Forelimb muscle (tissue), 1 donor: ENCODE results near the gene PACS1. TPM values are rescaled to one million over a fixed set of nuclear protein-coding genes. Genes with fewer than 3 reads are reported as not detected.
"Not testable (repeated sequence)": the region's sequence is repeated elsewhere in the genome, so short reads cannot be mapped to it uniquely, and the experiment has no call there.

Experiments used
- DNase-seq: peaks from one replicate; pipeline ENCODE4 v3.0.0-alpha.2; 2013; ENCODE audit warnings: low read depth
- polyA plus RNA-seq: library from polyadenylated mRNA; unstranded; fragments of 120-200 nt; gene quantifications from one replicate; pipeline ENCODE4 v1.2.1, GENCODE V29; 2013; ENCODE audit not compliant: insufficient read length

Gene PACS1
- polyA plus RNA-seq, 1 donor, result 28.3 TPM

DNA sequence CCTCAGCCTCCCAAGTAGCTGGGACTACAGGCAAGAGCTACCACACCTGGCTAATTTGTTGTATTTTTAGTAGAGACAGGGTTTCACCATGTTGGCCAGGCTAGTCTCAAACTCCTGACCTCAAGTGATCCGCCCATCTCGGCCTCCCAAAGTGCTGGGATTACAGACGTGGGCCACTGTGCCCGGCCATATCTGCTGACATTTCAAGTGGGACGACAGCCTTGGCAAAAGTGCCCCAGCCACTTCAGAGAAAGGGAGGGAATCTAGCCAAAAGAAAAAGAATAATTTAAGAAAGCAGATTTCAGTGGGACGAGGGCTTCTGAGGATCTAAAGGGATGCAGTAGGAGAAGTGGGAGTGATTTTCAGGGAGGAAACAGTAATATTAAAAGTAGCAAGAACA is 183.0 kb downstream of the PACS1 start:
- not testable (repeated sequence) for DNase-seq

DNA sequence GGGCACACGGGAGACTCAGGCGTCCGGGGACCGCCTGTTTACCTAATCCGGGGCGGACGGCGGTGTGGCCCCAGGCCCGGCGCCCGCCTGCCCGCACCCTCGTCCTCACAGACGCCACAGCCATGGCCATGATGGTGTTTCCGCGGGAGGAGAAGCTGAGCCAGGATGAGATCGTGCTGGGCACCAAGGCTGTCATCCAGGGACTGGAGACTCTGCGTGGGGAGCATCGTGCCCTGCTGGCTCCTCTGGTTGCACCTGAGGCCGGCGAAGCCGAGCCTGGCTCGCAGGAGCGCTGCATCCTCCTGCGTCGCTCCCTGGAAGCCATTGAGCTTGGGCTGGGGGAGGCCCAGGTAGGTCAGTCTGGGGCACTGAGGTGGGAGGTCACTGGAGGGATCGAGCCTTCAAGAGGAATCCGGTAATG is 188.4 kb downstream of the PACS1 start:
- no peak for DNase-seq

DNA sequence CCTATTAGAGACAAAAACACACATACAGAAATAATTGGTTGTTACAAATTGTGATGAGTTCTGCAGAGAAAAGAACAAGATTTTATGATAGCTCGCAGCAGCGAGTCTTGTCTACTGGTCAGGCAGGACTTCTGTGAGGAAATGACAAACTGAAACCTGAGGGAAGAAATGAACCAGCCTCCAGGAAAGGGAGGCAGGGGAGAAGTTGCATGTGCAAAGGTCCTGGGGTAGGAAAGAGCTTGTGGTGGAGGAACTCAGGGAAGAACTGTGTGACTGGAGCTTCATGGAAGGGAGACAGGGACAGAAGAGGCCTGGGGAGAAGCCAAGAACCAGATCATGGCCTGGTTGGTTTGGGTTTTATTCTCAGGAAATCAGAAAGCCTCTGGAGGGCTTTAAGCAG is 189.2 kb downstream of the PACS1 start:
- DNase-seq, result no peak

DNA sequence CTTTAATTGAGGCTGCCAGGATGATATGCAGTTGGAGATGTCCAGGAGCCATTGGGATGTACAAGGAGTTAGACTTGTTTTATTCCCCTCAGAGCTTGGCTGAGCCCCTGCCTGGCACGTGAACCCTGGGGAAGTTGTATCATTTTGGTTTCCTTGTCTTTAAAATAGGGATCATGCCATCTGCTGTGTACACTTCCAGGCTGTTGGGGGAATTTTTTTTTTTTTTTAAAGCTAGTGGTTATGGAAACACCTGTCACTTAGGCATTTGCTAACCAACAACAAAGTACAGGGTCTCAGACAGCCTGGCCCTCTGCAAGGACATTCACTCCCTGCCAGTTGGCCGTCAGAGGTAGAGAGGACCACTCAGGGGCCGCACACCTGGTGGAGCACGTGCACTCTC is 189.9 kb downstream of the PACS1 start:
- DNase-seq, result no peak

DNA sequence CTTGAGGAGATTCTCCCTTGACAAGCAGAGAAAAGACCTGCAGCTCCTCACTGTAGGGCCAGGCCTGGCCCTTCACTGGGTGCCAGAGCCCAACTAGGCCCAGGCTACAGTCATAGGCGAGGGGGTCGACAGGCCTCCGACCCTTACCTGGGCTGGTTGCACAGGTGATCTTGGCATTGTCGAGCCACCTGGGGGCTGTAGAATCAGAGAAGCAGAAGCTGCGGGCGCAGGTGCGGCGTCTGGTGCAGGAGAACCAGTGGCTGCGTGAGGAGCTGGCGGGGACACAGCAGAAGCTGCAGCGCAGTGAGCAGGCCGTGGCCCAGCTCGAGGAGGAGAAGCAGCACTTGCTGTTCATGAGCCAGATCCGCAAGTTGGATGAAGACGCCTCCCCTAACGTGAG is 191.5 kb downstream of the PACS1 start:
- no peak for DNase-seq

DNA sequence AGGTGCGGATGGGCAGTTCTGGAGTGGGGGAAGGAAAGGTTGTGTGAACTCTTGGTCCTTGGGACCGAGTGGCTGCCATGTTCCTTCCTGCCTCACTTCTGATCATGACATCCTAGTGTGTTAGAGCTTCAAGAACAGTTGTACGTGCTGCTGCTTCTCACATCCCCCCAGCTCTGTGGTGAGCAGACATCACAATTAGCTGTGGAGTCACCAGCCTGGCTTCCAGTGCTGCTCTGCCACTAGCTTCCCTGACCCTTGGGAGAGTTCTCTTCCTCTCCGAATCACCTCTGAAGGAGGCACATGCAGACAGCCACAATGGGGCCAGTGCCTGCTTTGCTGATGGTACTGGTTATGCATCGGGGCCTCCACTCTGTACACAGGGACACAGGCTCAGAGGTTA is 192.1 kb downstream of the PACS1 start:
- no peak for DNase-seq

DNA sequence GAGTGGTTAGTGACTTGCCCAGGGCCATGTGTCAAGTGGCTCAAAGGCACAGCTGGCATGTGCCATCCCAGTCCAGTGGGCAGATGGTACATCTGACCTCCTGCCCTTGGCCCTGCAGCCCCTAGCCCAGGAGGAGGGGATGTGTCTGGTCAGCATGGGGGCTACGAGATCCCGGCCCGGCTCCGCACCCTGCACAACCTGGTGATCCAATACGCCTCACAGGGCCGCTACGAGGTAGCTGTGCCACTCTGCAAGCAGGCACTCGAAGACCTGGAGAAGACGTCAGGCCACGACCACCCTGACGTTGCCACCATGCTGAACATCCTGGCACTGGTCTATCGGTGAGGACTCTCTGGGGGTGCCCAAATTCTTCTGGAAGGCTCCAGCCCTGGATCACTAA is 192.6 kb downstream of the PACS1 start:
- DNase-seq, result no peak

DNA sequence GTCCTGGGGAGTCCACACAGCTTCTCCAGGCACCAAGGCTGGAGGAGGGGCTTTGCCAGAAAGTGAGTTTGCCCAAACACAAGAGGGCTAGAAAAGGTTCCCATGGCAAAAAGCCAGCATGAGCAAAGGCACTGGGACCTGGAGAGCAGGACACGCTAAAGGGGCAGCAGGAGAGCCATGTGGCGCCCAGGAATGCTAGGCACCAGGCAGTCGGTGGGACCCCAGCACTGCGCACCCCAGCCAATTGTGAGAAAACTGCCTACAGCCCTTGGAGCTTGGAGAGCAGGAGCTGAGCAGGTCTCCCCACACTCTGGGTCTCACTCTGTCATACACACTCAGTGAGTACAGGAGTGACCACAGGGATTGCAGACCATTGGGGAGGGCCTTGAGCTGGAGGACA is 193.2 kb downstream of the PACS1 start:
- no peak for DNase-seq

DNA sequence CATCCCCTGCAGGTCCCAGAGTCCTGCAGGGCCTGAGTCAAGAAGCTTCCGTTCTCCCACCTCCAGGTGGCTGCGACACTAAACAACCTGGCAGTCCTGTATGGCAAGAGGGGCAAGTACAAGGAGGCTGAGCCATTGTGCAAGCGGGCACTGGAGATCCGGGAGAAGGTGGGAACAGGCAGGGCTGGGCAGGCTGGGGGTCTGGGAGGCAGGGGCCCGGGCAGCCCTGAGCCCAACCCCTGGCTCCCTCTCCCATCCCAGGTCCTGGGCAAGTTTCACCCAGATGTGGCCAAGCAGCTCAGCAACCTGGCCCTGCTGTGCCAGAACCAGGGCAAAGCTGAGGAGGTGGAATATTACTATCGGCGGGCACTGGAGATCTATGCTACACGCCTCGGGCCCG is 193.7 kb downstream of the PACS1 start:
- no peak for DNase-seq

DNA sequence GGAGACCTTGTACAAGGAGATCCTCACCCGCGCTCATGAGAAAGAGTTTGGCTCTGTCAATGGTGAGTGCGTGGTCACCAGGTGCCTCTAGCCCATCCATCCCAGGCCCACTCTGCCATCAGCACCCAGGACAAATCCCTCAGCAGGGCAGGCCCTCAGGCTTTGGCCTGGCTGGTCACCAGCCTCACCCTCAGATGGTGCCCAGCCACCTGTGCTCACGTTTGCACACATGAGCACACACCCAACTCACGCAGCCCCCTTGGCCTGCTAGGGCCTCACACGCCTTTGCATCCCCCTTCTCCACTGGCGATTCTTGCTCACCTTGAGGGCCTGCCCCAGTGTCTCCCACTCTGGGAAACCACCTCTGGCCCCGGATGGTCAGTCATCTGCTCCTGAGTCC is 194.3 kb downstream of the PACS1 start:
- DNase-seq, result no peak

DNA sequence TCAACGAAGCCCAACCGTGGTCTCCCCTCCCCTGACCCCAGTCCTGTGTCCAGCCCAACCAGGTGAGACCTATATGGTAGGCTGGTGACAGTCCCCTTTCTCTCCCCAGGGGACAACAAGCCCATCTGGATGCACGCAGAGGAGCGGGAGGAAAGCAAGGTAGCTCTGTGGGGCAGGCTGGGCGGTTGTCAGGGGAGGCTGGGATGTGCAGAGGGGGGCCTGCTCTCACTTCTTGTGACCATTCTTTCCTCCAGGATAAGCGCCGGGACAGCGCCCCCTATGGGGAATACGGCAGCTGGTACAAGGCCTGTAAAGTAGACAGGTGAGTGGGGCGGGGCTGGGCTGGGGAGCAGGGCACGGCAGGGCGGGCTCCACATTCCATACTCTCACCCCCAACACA is 194.8 kb downstream of the PACS1 start:
- no peak for DNase-seq

DNA sequence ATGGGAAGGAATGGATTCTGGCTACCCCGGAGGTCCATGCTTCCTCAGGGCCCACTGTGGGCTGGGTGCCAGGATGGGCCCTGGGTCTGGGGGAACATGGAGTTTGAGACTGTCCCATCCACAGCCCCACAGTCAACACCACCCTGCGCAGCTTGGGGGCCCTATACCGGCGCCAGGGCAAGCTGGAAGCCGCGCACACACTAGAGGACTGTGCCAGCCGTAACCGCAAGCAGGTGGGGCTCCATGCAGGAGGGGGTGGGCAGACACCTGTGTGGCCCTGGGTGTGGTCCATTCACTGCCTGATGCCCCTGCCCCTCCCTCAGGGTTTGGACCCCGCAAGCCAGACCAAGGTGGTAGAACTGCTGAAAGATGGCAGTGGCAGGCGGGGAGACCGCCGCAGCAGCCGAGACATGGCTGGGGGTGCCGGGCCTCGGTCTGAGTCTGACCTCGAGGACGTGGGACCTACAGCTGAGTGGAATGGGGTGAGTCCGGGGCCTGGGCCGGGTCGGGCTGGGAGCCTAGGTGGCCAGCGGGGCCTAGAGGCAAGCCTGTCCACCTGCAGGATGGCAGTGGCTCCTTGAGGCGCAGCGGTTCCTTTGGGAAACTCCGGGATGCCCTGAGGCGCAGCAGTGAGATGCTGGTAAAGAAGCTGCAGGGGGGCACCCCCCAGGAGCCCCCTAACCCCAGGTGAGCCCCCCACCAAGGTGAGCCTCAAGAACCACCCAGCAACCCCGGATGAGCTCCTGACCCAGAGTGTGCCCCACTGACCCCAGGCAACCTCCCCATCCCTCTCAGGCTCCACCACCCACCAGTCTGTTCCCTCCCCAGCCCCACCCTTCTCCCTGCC is 195.7 kb downstream of the PACS1 start:
- DNase-seq, result no peak

DNA sequence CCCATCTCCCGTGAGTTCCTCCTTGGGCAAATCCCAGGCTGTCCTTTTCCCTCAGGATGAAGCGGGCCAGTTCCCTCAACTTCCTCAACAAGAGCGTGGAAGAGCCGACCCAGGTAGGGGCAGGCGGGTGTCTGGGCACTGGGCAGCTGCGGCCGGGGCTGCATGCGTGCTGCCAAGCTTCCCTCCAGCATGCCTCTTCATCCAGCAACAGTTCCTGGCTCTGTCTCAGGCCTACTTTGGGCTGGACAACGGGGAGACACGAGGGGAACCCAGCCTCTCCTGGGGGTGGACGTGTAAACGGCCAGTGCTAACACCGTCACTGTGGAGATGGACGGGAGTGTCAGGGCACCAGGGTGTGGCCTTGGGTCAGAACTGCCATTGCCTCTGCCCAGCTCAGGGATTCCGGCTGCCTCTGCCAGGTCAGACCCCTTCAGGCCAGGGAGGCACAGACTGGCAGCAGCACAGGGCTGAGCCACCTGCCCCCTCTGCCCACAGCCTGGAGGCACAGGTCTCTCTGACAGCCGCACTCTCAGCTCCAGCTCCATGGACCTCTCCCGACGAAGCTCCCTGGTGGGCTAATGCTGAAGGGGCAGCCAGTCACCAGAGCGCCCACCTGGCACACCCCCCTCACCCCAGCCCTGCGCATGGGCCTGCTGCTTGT is 196.4 kb downstream of the PACS1 start:
- no peak for DNase-seq

DNA sequence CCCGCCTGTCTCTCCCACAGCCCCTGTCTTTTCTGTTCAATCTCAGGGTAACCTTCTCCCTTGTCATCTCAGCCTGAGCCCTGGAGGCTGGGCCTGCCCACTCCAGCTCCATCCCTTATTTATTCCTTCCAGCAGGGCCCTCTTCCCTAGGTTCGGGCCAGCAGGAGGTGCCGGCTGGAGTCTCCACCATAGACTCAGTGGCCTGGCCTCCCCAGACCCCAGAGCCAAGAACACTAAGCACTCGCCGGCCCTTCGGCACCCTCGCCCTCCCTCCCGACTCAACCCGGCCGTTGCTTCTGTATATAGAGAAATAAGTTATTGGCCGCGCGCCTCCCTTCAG is 196.9 kb downstream of the PACS1 start:
- no peak for DNase-seq

DNA sequence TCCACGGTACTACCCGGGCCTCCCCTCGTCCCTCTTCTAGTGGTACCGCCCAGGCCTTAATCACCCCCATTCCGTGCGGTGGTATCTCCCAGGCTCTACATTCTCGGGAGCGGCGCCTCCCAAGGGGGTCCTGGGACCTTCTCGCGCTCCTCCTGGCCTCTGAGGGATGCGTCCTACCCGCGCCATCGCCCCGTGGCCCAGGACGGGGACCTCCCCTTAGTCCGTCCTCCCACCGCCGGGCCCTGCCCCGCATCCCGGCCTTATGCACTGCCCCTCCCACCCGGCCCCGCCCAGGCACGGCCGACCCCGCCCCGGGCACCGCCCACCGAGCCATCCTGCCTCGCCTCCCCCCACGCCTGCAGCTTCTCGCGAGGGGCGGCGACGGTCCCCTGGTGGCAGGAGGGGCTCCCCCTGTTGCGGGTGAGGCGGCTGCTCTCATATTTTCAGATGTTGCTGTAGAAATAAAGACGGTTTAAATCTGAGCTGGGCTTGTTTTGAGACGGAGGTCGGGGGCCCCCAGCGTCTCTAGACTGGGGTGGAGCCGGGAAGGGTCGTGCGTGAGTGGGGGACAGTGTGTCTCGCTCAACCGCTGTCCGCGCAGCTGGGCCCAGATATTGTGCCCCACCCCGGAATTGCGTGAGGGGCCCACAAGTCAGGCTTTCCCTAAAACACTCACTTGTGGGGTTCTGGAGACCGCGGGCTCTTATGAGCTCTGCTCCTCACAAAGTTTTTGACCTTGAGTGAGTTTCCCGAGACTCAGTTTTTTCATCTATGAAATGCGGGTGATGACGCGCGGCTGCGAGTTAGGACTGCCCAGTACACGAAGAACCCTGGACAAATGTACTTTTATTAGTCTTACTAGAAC is 197.5 kb downstream of the PACS1 start:
- DNase-seq, result peak; percentile 51

DNA sequence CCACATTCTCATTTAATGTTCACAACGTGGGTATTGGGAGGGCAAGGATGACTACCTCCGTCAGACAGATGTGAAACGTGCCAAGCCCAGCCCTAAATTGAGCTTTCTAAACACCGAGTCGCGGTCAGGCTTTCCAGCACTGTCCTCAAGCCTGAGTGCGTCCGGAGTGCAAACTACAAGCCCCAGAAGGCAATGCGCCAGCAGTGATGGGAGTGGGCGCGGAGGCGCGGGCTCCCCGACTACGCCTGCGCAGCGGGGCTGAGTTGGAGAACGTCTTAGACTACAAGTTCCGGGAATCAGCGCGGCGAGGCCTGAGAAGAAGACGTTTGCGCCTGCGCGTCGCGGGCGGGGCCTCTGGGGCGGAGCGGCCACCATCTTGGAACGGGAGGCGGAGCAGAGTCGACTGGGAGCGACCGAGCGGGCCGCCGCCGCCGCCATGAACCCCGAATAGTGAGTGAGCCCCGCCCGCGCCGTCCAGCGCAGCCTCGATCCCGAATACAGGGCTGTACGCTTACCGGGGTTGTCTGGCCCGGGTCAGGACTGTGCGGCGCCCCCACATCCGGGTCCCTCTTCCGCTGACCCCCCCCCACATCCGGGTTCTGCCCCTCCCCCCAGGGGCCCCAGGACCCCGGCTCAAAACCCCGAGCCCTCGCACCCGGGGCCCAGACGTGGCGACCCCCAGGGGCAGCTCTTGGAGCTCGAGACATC is 198.3 kb downstream of the PACS1 start, which contains the start of gene RAB1B:
Gene RAB1B, plus strand, starts transcription at position 396 of the 708 bp plus-strand sequence. Its CDS starts 41 bp downstream, at position 437.
- peak; percentile 99 for DNase-seq

DNA sequence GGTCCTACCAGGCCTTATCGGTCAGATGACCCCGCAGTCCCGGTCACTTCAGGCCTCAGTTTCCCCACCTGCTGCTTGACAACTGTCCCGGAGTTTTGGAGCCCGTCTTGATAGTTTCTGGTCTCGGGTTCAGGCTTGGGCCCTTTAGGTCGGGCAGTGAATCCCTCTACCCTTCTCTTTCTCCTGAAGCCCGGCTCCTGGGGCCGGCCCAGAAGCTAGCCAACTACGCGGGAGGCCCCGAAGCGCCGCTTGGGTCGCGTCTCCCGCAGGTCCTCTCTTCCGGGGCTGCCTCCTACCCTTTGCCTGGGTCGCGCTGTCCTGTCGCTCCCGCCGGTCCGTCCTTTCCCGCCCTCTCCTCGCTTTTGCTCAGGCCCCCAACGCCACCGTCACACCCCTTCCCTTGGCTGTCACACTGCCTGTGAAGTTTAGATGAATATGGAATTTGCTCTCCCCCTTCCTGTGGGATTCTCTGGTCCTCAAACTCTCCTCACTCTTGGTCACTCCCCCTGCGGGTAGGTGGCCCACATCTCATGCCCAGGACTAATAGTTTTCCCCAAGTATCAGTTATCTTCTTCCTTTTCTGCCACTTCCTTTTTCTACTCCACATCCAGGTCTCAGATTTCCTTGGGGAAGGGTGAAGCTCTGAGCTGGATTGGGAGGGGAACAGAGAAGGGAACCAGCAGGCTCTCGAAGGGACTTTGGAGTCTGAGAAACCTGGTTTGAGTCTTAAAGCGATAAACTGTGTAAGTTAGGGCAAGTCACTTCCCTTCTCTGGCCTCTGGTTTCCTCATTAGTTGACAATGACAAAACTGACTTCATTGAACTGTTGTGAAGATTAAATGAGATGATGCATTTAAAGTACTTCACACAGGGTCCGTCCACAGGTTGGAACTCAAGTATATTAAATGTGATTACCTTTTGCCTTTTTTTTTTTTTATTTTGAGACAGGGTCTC is 199.2 kb downstream of the PACS1 start:
- DNase-seq, result no peak

DNA sequence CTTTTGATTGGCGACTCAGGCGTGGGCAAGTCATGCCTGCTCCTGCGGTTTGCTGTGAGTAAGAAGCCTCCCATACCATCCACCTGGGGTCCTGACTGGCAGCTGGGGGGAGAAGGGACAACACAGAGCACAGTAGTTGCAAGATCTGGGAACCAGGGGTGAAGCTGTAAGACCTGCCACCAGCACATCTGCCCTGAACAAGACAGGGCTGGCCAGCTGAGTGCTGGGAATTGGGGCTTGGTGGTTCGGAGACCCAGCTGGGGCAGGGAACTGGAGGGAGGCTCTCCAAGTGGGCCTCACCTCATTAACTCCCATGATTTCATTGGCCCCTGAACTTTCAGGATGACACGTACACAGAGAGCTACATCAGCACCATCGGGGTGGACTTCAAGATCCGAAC is 201.7 kb downstream of the PACS1 start:
- DNase-seq, result no peak

DNA sequence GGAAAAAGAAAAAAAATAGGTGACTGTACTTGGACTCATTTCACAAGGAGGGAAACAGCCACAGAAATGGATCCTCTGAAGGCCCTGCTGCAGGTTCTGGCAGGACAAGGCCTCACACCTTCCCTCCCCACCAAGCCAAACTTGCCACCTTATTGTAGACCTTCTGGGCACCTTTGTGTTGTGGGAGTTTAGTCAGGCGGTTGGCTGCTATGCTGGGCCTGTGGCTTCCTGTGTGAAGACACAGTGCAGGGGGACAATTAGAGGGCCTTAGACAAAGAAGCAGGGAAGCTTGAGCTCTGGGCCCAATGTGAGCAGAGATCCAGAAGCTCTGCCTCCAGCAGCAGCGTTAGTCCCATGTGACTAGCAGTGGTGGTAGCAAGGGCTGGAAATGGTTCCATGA is 202.5 kb downstream of the PACS1 start:
- DNase-seq, result no peak

DNA sequence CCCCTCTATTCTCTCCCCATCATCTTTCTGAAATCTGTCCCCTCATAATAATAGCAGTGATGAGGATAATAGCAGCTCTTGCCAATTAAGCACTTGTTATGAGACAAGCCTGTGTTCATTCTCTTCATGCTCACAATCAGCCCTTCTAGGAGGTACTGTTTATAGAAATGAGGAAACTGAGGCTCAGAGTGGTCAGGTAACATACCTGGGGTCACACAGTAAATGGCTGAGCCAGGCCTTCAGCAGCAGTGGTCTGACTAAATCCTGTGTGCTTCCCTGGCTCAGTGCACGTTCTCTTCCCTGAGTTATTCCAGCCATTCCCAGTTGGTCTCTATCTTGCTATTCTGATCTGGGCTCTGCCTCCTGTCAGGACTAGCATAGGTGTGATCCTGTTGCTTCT is 204.1 kb downstream of the PACS1 start:
- DNase-seq, result no peak

DNA sequence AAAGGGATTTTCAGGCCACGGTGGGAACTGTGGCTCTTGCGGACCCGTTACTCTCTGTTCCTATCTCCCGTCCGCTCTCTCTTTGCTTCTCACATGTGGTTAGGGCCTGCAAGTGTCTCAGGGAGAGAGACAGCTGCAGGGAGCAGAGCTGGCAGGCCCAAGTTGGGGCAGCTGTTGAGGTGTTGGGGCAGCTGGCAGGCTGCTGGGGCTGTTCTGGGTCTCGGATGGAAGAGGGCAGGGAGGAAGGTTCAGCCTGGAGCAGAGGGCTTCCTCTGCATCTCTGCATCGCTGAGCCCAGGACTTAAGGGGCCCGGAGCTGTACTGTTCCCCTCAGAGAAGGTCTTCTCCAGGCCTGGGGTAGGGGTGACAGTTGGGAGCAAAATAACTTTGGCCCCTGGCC is 205.3 kb downstream of the PACS1 start:
- no peak for DNase-seq
